Astrocyte (in vitro differentiated cells and primary cell): ENCODE data around the gene ATP6V0D1. TPM values are rescaled to one million over a fixed set of nuclear protein-coding genes. Genes with fewer than 3 reads are reported as not detected.

Experiments used
- DNase-seq: peaks from one replicate; pipeline ENCODE4 v3.0.0-alpha.2; 2010; ENCODE audit warnings: low read depth
- FAIRE-seq: peaks from 2 replicates; lab custom pipeline; 2011; peaks lifted over from hg19 to GRCh38; lab: Jason Lieb, UNC
- H2AFZ ChIP-seq: 2 replicates; pipeline ENCODE4 v1.6.0; 2012; ENCODE audit warnings: low read depth, low read length, inconsistent platforms
- H3K27ac ChIP-seq: 2 replicates; pipeline ENCODE4 v1.5.1; 2011; ENCODE audit warnings: low read depth, low read length, inconsistent platforms
- H3K27me3 ChIP-seq: 2 replicates; pipeline ENCODE4 v1.6.0; 2011; ENCODE audit warnings: low read length, inconsistent platforms; ENCODE audit not compliant: insufficient read depth
- H3K36me3 ChIP-seq: 2 replicates; pipeline ENCODE4 v1.5.1; 2011; ENCODE audit warnings: low read length, inconsistent platforms; ENCODE audit not compliant: insufficient read depth
- H3K4me1 ChIP-seq: 2 replicates; pipeline ENCODE4 v1.5.1; 2011; ENCODE audit warnings: low read length, inconsistent platforms; ENCODE audit not compliant: insufficient read depth
- H3K4me2 ChIP-seq: 2 replicates; pipeline ENCODE4 v1.6.0; 2012; ENCODE audit warnings: low read length, inconsistent platforms
- H3K4me3 ChIP-seq: 2 replicates; pipeline ENCODE4 v1.5.1; 2011; ENCODE audit warnings: low read depth, mild to moderate bottlenecking, low read length, inconsistent platforms; ENCODE audit not compliant: insufficient read depth
- H3K79me2 ChIP-seq: 2 replicates; pipeline ENCODE4 v1.6.0; 2012; ENCODE audit warnings: mild to moderate bottlenecking, low read length, inconsistent platforms; ENCODE audit not compliant: insufficient read depth
- H3K9ac ChIP-seq: 2 replicates; pipeline ENCODE4 v1.6.0; 2012; ENCODE audit warnings: mild to moderate bottlenecking, low read length, inconsistent platforms
- H3K9me3 ChIP-seq: 2 replicates; pipeline ENCODE4 v1.5.1; 2012; ENCODE audit warnings: low read depth, mild to moderate bottlenecking, low read length, inconsistent platforms; ENCODE audit not compliant: insufficient read depth
- H4K20me1 ChIP-seq: 2 replicates; pipeline ENCODE4 v1.6.0; 2012; ENCODE audit warnings: low read length, inconsistent platforms; ENCODE audit not compliant: insufficient read depth
- H3K27ac Mint-ChIP-seq: one replicate; pipeline ENCODE4 v1.8.0; 2021; ENCODE audit warnings: mild to moderate bottlenecking, mixed read lengths; ENCODE audit not compliant: unreplicated experiment
- H3K27me3 Mint-ChIP-seq: one replicate; pipeline ENCODE4 v1.8.0; 2021; ENCODE audit warnings: low read depth, mixed read lengths; ENCODE audit not compliant: unreplicated experiment
- H3K36me3 Mint-ChIP-seq: one replicate; pipeline ENCODE4 v1.8.0; 2021; ENCODE audit warnings: low read depth, mixed read lengths; ENCODE audit not compliant: unreplicated experiment
- H3K4me1 Mint-ChIP-seq: one replicate; pipeline ENCODE4 v1.8.0; 2021; ENCODE audit warnings: low read depth, mixed read lengths; ENCODE audit not compliant: unreplicated experiment
- H3K4me3 Mint-ChIP-seq: one replicate; pipeline ENCODE4 v1.8.0; 2021; ENCODE audit warnings: mild to moderate bottlenecking, moderate library complexity, mixed read lengths; ENCODE audit not compliant: unreplicated experiment
- H3K9me3 Mint-ChIP-seq: one replicate; pipeline ENCODE4 v1.8.0; 2021; ENCODE audit warnings: mild to moderate bottlenecking, mixed read lengths; ENCODE audit not compliant: unreplicated experiment
- EZH2 ChIP-seq: IDR thresholded peaks from 2 replicates; pipeline ENCODE4 v1.6.1; 2012; ENCODE audit warnings: mild to moderate bottlenecking, low read length, inconsistent platforms; ENCODE audit not compliant: insufficient read depth
- total RNA-seq: library from RNA; stranded (reverse); gene quantifications from 2 replicates; pipeline ENCODE4 v1.2.1, GENCODE V29; 2021
- TF ChIP-seq, protein P1 (sequence below): IDR thresholded peaks from 2 replicates; pipeline ENCODE4 v1.5.1; 2011; ENCODE audit warnings: low read depth, mild to moderate bottlenecking, inconsistent platforms, low read length, moderate library complexity; ENCODE audit not compliant: insufficient read depth

The ATP6V0D1 gene
- total RNA-seq, 1 donor from 2014 or later = 114 TPM

DNA sequence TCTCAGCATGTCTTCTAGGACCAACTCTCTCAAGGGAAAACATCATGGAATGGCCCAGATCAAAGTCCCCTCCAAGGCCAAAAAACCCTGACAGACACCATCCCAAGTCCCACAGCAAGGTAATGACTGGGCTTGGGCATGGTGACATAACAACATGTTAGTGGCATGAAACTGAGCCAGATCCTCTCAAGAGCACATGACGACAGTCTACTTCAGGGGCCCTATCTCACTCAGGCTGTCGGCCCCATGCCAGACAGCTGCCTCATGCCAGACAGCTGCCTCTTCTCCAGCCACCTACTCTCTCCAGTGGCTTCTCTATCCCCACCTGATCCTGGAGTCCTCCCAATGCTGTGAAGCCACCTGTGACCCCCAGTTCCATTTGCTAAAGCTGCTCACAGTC, 31.6 kb downstream of the ATP6V0D1 start:
- no peak for FAIRE-seq
- Histone ChIP-seq H3K27me3 (no peaks in the 10 kb centered on the region), H4K20me1 (peaks cover 97% of the 10 kb centered on the region), H3K36me3 (peaks cover 2% of the 10 kb centered on the region), H2AFZ (no peak overlapping the region), H3K9me3 (no peaks in the 10 kb centered on the region), H3K27ac (no peak overlapping the region), H3K4me2 (no peak overlapping the region), H3K9ac (no peak overlapping the region), H3K4me3 (no peak overlapping the region), H3K79me2 (peaks cover 14% of the 10 kb centered on the region), H3K4me1 (peaks cover 6% of the 10 kb centered on the region)
- no peaks in the 10 kb centered on the region for H3K9me3 Mint-ChIP-seq
- H3K4me1 Mint-ChIP-seq = peaks cover 17% of the 10 kb centered on the region
- TF ChIP-seq, protein P1, sequence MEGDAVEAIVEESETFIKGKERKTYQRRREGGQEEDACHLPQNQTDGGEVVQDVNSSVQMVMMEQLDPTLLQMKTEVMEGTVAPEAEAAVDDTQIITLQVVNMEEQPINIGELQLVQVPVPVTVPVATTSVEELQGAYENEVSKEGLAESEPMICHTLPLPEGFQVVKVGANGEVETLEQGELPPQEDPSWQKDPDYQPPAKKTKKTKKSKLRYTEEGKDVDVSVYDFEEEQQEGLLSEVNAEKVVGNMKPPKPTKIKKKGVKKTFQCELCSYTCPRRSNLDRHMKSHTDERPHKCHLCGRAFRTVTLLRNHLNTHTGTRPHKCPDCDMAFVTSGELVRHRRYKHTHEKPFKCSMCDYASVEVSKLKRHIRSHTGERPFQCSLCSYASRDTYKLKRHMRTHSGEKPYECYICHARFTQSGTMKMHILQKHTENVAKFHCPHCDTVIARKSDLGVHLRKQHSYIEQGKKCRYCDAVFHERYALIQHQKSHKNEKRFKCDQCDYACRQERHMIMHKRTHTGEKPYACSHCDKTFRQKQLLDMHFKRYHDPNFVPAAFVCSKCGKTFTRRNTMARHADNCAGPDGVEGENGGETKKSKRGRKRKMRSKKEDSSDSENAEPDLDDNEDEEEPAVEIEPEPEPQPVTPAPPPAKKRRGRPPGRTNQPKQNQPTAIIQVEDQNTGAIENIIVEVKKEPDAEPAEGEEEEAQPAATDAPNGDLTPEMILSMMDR = no peak
- no peak for TF ChIP-seq EZH2
- no peak overlapping the region for H3K4me3 Mint-ChIP-seq
- no peaks in the 10 kb centered on the region for H3K27me3 Mint-ChIP-seq
- no peak for DNase-seq
- H3K36me3 Mint-ChIP-seq = peaks cover 31% of the 10 kb centered on the region
- H3K27ac Mint-ChIP-seq = peak overlapping the region; percentile 62

DNA sequence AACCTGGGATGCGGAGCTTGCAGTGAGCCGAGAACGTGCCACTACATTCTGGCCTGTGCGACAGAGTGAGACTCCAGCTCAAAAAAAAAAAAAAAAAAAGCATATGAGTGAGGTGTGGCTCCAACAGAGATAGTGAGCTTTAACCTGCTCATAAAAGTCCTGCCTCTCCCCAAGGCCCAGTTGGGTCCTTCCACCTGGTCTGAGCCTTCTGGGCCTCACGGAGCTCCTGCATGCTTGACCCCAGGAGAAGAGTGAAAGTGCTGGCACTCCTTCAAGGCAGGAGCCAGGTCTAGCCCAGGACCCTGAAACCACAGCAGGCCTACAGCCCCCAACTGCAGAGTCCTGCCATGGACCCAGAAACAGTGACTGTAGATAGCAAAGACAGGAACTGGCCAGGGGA, 32.4 kb downstream of the ATP6V0D1 start:
- Histone ChIP-seq H3K9me3 (no peaks in the 10 kb centered on the region), H2AFZ (no peak overlapping the region), H3K27me3 (no peaks in the 10 kb centered on the region), H3K27ac (no peak overlapping the region), H3K36me3 (peaks cover 2% of the 10 kb centered on the region), H3K9ac (no peak overlapping the region), H3K4me3 (no peak overlapping the region), H3K4me1 (peaks cover 6% of the 10 kb centered on the region), H3K79me2 (peaks cover 8% of the 10 kb centered on the region), H4K20me1 (peaks cover 97% of the 10 kb centered on the region), H3K4me2 (no peak overlapping the region)
- Mint-ChIP-seq H3K27me3 (no peaks in the 10 kb centered on the region), H3K4me3 (no peak overlapping the region), H3K27ac (no peak overlapping the region), H3K36me3 (peaks cover 31% of the 10 kb centered on the region), H3K4me1 (peaks cover 13% of the 10 kb centered on the region), H3K9me3 (no peaks in the 10 kb centered on the region)
- DNase-seq (no peak), FAIRE-seq (no peak)
- TF ChIP-seq, protein P1 = no peak
- no peak for TF ChIP-seq EZH2

DNA sequence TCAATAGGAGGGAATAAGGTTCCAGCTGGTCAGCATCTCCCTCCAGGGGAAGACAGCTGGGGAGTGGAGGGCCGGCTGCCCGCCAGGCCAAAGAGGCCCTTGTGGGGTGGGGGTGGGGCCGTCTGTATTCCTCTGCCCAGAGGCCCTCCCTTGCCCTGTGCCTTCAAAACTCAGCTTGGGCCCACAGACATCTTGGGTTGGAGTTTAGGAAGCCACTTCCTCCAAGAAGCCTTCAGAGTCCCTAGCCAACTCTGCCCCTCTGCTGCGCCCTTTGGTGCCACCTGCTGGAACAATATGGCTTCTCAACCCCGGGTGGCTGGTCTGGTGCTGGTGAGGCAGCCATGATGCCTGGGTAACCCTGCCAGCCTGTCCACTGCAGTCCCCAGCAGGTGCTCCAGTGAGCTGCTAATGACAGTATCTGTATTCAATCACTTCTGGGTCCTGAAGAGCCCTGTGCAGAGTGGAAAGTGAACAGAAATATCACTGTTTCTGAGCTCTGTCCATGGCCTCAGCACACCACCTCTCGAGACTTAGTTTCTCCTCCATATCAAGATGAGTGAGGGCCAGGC, 33.4 kb downstream of the ATP6V0D1 start:
- no peak for DNase-seq
- Histone ChIP-seq H2AFZ (no peak overlapping the region), H3K9ac (no peak overlapping the region), H3K79me2 (peaks cover 4% of the 10 kb centered on the region), H3K27me3 (no peaks in the 10 kb centered on the region), H3K4me3 (no peak overlapping the region), H3K4me1 (peaks cover 6% of the 10 kb centered on the region), H3K4me2 (no peak overlapping the region), H3K36me3 (no peaks in the 10 kb centered on the region), H4K20me1 (peaks cover 97% of the 10 kb centered on the region), H3K27ac (no peak overlapping the region), H3K9me3 (no peaks in the 10 kb centered on the region)
- H3K27me3 Mint-ChIP-seq = no peaks in the 10 kb centered on the region
- H3K36me3 Mint-ChIP-seq = peaks cover 25% of the 10 kb centered on the region
- H3K9me3 Mint-ChIP-seq = no peaks in the 10 kb centered on the region
- no peak overlapping the region for H3K4me3 Mint-ChIP-seq
- peaks cover 13% of the 10 kb centered on the region for H3K4me1 Mint-ChIP-seq
- FAIRE-seq = no peak
- no peak overlapping the region for H3K27ac Mint-ChIP-seq
- TF ChIP-seq EZH2 = no peak
- TF ChIP-seq, protein P1 = peak; percentile 7
